ENCODE measurements around the gene MGAT4B. TPM values are rescaled to one million over a fixed set of nuclear protein-coding genes. Genes with fewer than 3 reads are reported as not detected.

Gene MGAT4B
- polyA plus RNA-seq, 2 of the 4 experiments (the other 2 are of a cell fraction) = 57.4 to 166 TPM

- ChIA-PET CTCF (interaction anchor here (0.6 to 6.4 kb wide), 6 partner anchors 8 to 165 kb away, joined by 4 to 68 read pairs (median 27); no protein-coding TSS in a partner anchor), POLR2A (interaction anchor here (1.0 kb wide), 2 partner anchors 26 to 171 kb away, joined by 3 to 4 read pairs; partner anchors contain the start of genes HNRNPH1 and SQSTM1)
- no peak for FAIRE-seq
- TF ChIP-seq, protein P1, sequence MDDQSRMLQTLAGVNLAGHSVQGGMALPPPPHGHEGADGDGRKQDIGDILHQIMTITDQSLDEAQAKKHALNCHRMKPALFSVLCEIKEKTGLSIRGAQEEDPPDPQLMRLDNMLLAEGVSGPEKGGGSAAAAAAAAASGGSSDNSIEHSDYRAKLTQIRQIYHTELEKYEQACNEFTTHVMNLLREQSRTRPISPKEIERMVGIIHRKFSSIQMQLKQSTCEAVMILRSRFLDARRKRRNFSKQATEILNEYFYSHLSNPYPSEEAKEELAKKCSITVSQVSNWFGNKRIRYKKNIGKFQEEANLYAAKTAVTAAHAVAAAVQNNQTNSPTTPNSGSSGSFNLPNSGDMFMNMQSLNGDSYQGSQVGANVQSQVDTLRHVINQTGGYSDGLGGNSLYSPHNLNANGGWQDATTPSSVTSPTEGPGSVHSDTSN (IDR thresholded peaks at IDR 0.05) = no peak
- TF ChIP-seq PHF8 (IDR thresholded peaks at IDR 0.05; ENCODE audit: borderline replicate concordance, low read depth) (no peak), TP53 (CRISPR knock-in tag; IDR thresholded peaks at IDR 0.05) (no peak), POLR2A (IDR thresholded peaks at IDR 0.05; ENCODE audit: low read length) (no peak), ELK1 (IDR thresholded peaks at IDR 0.05; ENCODE audit: low read depth, low read length) (no peak), HOXA7 (CRISPR knock-in tag; IDR thresholded peaks at IDR 0.05) (no peak)
- TF ChIP-seq, protein P2, sequence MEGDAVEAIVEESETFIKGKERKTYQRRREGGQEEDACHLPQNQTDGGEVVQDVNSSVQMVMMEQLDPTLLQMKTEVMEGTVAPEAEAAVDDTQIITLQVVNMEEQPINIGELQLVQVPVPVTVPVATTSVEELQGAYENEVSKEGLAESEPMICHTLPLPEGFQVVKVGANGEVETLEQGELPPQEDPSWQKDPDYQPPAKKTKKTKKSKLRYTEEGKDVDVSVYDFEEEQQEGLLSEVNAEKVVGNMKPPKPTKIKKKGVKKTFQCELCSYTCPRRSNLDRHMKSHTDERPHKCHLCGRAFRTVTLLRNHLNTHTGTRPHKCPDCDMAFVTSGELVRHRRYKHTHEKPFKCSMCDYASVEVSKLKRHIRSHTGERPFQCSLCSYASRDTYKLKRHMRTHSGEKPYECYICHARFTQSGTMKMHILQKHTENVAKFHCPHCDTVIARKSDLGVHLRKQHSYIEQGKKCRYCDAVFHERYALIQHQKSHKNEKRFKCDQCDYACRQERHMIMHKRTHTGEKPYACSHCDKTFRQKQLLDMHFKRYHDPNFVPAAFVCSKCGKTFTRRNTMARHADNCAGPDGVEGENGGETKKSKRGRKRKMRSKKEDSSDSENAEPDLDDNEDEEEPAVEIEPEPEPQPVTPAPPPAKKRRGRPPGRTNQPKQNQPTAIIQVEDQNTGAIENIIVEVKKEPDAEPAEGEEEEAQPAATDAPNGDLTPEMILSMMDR (IDR thresholded peaks at IDR 0.05) = no peak
- no peak overlapping the region for H3K27ac ChIP-seq
- H3K4me3 ChIP-seq = no peak overlapping the region
- peaks cover 14% of the 10 kb centered on the region; the same call in 2 of the 3 replicates for H3K4me1 ChIP-seq
- 97% methylated on average over 3 of the region's 3 CpGs for WGBS (ENCODE audit: missing lambda C conversion rate)
- H3K9me3 ChIP-seq = no peaks in the 10 kb centered on the region
- DNase-seq (ENCODE audit: low read depth in 1 of 2, low spot score in 1 of 2) = no peak
- H3K4me2 ChIP-seq = no peak overlapping the region
- no peak for ATAC-seq
These were observed 12.5 kb downstream of the MGAT4B start for GRCh38 chr5:179794171-179794570.

- WGBS (ENCODE audit: missing lambda C conversion rate) = 88% methylated on average over 18 of the region's 19 CpGs
- Histone ChIP-seq H3K4me3 (no peak within 1 kb of the TSS), H3K4me1 (peaks cover 14% of the 10 kb centered on the region; the same call in 2 of the 3 replicates), H3K27ac (no peak within 1 kb of the TSS), H3K9me3 (no peaks in the 10 kb centered on the region), H3K4me2 (no peak within 1 kb of the TSS; the same call in 2 of the 3 replicates)
- TF ChIP-seq MAFK (IDR thresholded peaks at IDR 0.05; ENCODE audit: partially characterized antibody) (no peak), CBX8 (IDR thresholded peaks at IDR 0.05) (no peak), PHF8 (IDR thresholded peaks at IDR 0.05; ENCODE audit: borderline replicate concordance, low read depth) (no peak), FOXS1 (CRISPR knock-in tag; IDR thresholded peaks at IDR 0.05) (no peak), MYC (IDR thresholded peaks at IDR 0.05; ENCODE audit: borderline replicate concordance, low read length) (no peak), REST (IDR thresholded peaks at IDR 0.05) (no peak), JUNB (IDR thresholded peaks at IDR 0.05) (no peak), RFX5 (IDR thresholded peaks at IDR 0.05) (no peak), BCL3 (IDR thresholded peaks at IDR 0.05) (no peak), NR3C1 (IDR thresholded peaks at IDR 0.05) (no peak), CBX2 (IDR thresholded peaks at IDR 0.05; ENCODE audit: borderline replicate concordance, low read depth) (no peak), MAZ (IDR thresholded peaks at IDR 0.05; ENCODE audit: borderline replicate concordance, low read depth, low read length) (no peak), ZSCAN20 (CRISPR knock-in tag; IDR thresholded peaks at IDR 0.05) (no peak), HES2 (IDR thresholded peaks at IDR 0.05) (no peak), HOXA7 (CRISPR knock-in tag; IDR thresholded peaks at IDR 0.05) (no peak)
- TF ChIP-seq, protein P3, sequence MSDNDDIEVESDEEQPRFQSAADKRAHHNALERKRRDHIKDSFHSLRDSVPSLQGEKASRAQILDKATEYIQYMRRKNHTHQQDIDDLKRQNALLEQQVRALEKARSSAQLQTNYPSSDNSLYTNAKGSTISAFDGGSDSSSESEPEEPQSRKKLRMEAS (IDR thresholded peaks at IDR 0.05) = no peak
- FAIRE-seq (no peak), DNase-seq (ENCODE audit: low read depth in 1 of 2, low spot score in 1 of 2) (no peak), ATAC-seq (no peak)
- ChIA-PET POLR2A (interaction anchor here (1.0 kb wide), 2 partner anchors 27 to 170 kb away, joined by 3 to 4 read pairs; partner anchors contain the start of genes HNRNPH1 and SQSTM1), CTCF (interaction anchor here (4.1 to 6.4 kb wide), 4 partner anchors 9 to 32 kb away, joined by 26 to 68 read pairs (median 42); no protein-coding TSS in a partner anchor)
These were observed 13.1 kb downstream of the MGAT4B start, which contains the start of gene LTC4S for GRCh38 chr5:179793468-179794139. TSS of gene LTC4S (plus strand) at chr5:179793986. CDS start at chr5:179794081, 95 bp downstream.
